Hepatocyte (in vitro differentiated cells): ENCODE measurements around the gene TFIP11.

Experiments used
- CTCF ChIP-seq: fragments of 200-600 bp; sonication (generic); IDR thresholded peaks from 2 replicates; pipeline ENCODE4 v1.5.1; 2016; ENCODE audit warnings: antibody characterized with exemption, mild to moderate bottlenecking; ENCODE audit not compliant: poor library complexity
- EZH2 ChIP-seq: fragments of 200-600 bp; sonication (generic); IDR thresholded peaks from 2 replicates; pipeline ENCODE4 v1.6.1; 2016; ENCODE audit warnings: antibody characterized with exemption, mild to moderate bottlenecking, borderline replicate concordance

GRCh38 chr22:26535603-26535908 lies 23.3 kb upstream of the TFIP11 start:
- TF ChIP-seq EZH2 = no peak
- TF ChIP-seq CTCF = no peak
